Uterus (tissue), 2 donors: ENCODE results near the gene TMEM270.
A peak's percentile ranks its signal among the peaks of the same experiment; 100 is the strongest.
"Not testable (repeated sequence)": the region's sequence is repeated elsewhere in the genome, so short reads cannot be mapped to it uniquely, and the experiment has no call there.

Experiments used
- POLR2A ChIP-seq, 2 donors: fragments of 450-650 bp; IDR thresholded peaks; one replicate each; pipeline ENCODE4 v1.6.1; 2016; ENCODE audit warnings: antibody characterized with exemption in 2 of 2, mild to moderate bottlenecking in 1 of 2, moderate library complexity in 1 of 2
- TF ChIP-seq, protein P1 (sequence below), 4 experiments: fragments of 200-600 bp in 2 of 4; fragments of 450-650 bp in 2 of 4; sonication (generic) in 2 of 4; IDR thresholded peaks; one replicate each; pipeline ENCODE4 v1.5.1; 2016 to 2019; ENCODE audit warnings: antibody characterized with exemption in 4 of 4, mild to moderate bottlenecking in 2 of 4, moderate library complexity in 1 of 4

DNA sequence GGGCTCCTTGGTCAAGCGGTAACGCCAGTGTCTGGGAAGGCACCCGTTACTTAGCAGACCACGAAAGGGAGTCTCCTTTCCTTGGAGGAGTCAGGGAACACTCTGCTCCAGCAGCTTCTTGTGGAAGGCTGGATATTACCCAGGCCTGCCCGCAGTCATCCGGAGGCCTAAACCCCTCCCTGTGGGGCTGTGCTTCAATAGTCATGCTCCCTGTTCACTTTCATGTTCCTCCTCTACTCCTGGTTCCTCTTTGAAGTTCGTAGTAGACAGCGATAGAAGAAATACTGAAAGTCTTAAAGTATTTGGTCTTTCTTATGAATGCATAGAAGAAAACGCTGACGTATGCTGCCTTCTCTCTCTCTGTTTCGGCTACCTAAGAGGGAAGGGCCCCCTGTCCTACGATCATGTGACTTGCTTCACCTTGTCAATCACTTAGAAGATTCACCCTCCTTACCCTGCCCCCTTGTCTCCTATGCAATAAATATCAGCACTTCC, 15.2 kb upstream of the TMEM270 start:
- TF ChIP-seq, protein P1, sequence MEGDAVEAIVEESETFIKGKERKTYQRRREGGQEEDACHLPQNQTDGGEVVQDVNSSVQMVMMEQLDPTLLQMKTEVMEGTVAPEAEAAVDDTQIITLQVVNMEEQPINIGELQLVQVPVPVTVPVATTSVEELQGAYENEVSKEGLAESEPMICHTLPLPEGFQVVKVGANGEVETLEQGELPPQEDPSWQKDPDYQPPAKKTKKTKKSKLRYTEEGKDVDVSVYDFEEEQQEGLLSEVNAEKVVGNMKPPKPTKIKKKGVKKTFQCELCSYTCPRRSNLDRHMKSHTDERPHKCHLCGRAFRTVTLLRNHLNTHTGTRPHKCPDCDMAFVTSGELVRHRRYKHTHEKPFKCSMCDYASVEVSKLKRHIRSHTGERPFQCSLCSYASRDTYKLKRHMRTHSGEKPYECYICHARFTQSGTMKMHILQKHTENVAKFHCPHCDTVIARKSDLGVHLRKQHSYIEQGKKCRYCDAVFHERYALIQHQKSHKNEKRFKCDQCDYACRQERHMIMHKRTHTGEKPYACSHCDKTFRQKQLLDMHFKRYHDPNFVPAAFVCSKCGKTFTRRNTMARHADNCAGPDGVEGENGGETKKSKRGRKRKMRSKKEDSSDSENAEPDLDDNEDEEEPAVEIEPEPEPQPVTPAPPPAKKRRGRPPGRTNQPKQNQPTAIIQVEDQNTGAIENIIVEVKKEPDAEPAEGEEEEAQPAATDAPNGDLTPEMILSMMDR (IDR thresholded peaks at IDR 0.05): not testable (repeated sequence)
- TF ChIP-seq POLR2A (IDR thresholded peaks at IDR 0.05): peak; percentile 33 to 56
